Adrenal gland (tissue), 12 donors: Measurements from ENCODE around the gene CEP170. TPM values are rescaled to one million over a fixed set of nuclear protein-coding genes. Genes with fewer than 3 reads are reported as not detected.

ENCODE experiments used
- DNase-seq, 7 donors: peaks; one replicate each; pipeline ENCODE4 v3.0.0-alpha.2; 2019 to 2020
- H3K27ac ChIP-seq, 5 donors: fragments of 200-600 bp; sonication (generic) in 4 of 5; 1 replicate in 3 of 5; 2 replicates in 2 of 5; pipeline versions ENCODE4 v1.5.1 to v1.8.0; 2016 to 2020; ENCODE audit warnings: mild to moderate bottlenecking in 1 of 5
- H3K27me3 ChIP-seq: fragments of 200-600 bp; 2 replicates; pipeline ENCODE4 v1.8.0; 2021
- H3K36me3 ChIP-seq, 2 donors: fragments of 200-600 bp; replicated peaks in 1 of 2; 1 replicate in 1 of 2; 2 replicates in 1 of 2; pipeline versions ENCODE4 v1.5.1 to v1.8.0; 2018 to 2022
- H3K4me1 ChIP-seq, 2 donors: fragments of 200-600 bp; replicated peaks in 1 of 2; 1 replicate in 1 of 2; 2 replicates in 1 of 2; pipeline versions ENCODE4 v1.5.1 to v1.8.0; 2018 to 2021
- H3K4me3 ChIP-seq, 4 donors: fragments of 200-600 bp; sonication (generic) in 3 of 4; one replicate each; pipeline ENCODE4 v1.5.1; 2016 to 2018
- H3K9me3 ChIP-seq, 3 donors: fragments of 200-600 bp; sonication (generic) in 1 of 3; replicated peaks in 1 of 3; 1 replicate in 2 of 3; 2 replicates in 1 of 3; pipeline versions ENCODE4 v1.5.1 to v1.8.0; 2016 to 2021
- POLR2A ChIP-seq, 2 donors: fragments of 450-650 bp; IDR thresholded peaks; one replicate each; pipeline ENCODE4 v1.6.1; 2017; ENCODE audit warnings: antibody characterized with exemption in 2 of 2, mild to moderate bottlenecking in 2 of 2, moderate library complexity in 1 of 2
- WGBS, 4 donors: extraction: QIAGEN DNeasy Blood & Tissue Kit in 2 of 4; methylation state at CpG; one replicate each; pipeline versions ENCODE4 v1.1.5 to v1.1.7; 2013 to 2017; 5-methylcytosine and 5-hydroxymethylcytosine counted together
- intact Hi-C, 2 donors: fragments of 100-400 bp; cut with DNase I; formaldehyde crosslinking; loops; one replicate each; pipeline versions ENCODE4 v1.14.1 to v1.15.0; 2022 to 2023
- polyA plus RNA-seq, 3 donors: library from polyadenylated mRNA; stranded (reverse); fragments of 200-250 nt in 2 of 3; fragments of 350-450 nt in 1 of 3; fragmentation: Illumina TruSeq in 1 of 3; extraction: RNeasy Lipid Tissue Mini Kit (QIAGEN cat#74804) in 1 of 3; gene quantifications; one replicate each; pipeline ENCODE4 v1.2.3, GENCODE V29; 2013 to 2014
- total RNA-seq, 9 donors: library from RNA; depleted of rRNA in 4 of 9; stranded (reverse); fragments of >200 nt in 4 of 9; fragments of 120-200 nt in 1 of 9; fragmentation: NEBNext Ultra II Directional in 1 of 9; extraction: Animal tissue kit (Norgen Biotek cat#: 25700) in 1 of 9; gene quantifications; one replicate each; pipeline versions ENCODE4 v1.1.0 to v1.2.4, GENCODE V29; 2013 to 2023
- TF ChIP-seq, protein P1 (sequence below), 6 experiments: fragments of 450-650 bp in 4 of 6; fragments of 200-600 bp in 2 of 6; sonication (generic) in 1 of 6; IDR thresholded peaks; 1 replicate in 5 of 6; 2 replicates in 1 of 6; pipeline versions ENCODE4 v1.5.1 to v1.8.0; 2016 to 2021; ENCODE audit warnings: antibody characterized with exemption in 6 of 6, mild to moderate bottlenecking in 2 of 6, moderate library complexity in 1 of 6
- donor health status: healthy with polysubstance abuse.
- donor health status: Bipolar disorder and iron deficiency.
- donor health status: DM: yes; HTN: yes; CAD: no.
- donor health status: DM: no; HTN: no; CAD: no.
- donor health status: DM: no; HTN: no; CAD: no.
- donor health status: DM: yes; HTN: yes; CAD: no.

CEP170 gene
- total and polyA plus RNA-seq, 12 donors, result 15.5 to 56.2 (median 35.9) TPM

DNA sequence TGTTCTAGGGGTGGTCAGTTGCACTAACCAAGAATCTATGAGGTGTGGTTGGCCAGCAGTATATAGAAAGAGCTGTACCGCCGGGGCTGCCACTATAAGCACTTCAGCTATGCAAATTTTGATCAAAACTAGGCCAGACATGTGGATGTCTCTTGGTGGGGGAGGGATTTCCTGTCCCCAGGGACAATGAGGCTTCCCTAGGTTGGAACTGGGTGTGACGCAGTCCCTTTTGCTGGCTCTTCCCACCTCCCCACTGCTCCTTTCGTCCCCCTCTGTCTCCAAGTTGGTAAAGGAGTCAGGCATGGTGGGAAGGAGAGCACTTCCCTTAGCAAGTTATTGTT is 14.3 kb upstream of the CEP170 start:
- 86 to 98% (median 95%) methylated on average over 4 of the region's 4 CpGs for WGBS, 4 donors
- intact Hi-C loops, result no loop called here
- Histone ChIP-seq H3K27ac (peak overlapping the region in 3 of 5 donors; percentile 56 to 62 (median 58)), H3K9me3 (no peaks in the 10 kb centered on the region), H3K4me3 (no peak overlapping the region), H3K36me3 (peaks cover 0 to 6% of the 10 kb centered on the region in 2 donors), H3K27me3 (no peaks in the 10 kb centered on the region), H3K4me1 (peaks cover 8 to 42% of the 10 kb centered on the region in 2 donors)
- TF ChIP-seq, protein P1, sequence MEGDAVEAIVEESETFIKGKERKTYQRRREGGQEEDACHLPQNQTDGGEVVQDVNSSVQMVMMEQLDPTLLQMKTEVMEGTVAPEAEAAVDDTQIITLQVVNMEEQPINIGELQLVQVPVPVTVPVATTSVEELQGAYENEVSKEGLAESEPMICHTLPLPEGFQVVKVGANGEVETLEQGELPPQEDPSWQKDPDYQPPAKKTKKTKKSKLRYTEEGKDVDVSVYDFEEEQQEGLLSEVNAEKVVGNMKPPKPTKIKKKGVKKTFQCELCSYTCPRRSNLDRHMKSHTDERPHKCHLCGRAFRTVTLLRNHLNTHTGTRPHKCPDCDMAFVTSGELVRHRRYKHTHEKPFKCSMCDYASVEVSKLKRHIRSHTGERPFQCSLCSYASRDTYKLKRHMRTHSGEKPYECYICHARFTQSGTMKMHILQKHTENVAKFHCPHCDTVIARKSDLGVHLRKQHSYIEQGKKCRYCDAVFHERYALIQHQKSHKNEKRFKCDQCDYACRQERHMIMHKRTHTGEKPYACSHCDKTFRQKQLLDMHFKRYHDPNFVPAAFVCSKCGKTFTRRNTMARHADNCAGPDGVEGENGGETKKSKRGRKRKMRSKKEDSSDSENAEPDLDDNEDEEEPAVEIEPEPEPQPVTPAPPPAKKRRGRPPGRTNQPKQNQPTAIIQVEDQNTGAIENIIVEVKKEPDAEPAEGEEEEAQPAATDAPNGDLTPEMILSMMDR (IDR thresholded peaks at IDR 0.05), result no peak
- TF ChIP-seq POLR2A (IDR thresholded peaks at IDR 0.05), result no peak
- no peak for DNase-seq

DNA sequence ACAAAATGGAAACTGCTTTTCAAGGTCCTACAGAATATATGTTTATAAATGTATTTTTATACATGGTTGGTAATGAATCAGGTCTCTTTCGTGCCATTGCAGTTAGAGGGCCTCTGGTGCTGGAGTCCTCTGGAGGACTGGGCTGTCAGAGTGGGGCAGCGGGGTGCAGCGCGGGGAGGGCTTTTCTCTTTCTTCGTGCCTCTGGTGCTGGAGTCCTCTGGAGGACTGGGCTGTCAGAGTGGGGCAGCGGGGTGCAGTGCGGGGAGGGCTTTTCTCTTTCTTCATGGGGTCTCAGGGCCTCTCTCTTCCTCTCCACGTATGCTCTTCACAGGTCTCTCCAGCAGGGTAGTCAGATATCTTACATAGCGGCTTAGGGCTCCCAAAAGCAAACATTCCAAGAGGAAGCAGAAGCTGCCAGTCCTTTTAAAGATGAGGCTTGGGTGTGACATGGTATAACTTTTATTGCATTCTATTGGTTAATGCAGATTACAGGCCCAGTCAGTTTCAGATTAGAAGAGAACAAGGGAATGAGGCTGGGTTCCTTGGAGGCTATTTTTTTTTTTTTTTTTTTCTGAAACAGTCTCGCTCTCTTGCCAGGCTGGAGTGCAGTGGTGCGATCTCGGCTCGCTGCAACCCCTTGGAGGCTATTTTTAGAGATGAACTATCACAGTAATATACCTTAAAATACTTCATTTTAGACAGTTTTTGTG is 13.8 kb upstream of the CEP170 start:
- Histone ChIP-seq H3K27ac (peak overlapping the region; percentile 17 to 69 (median 58)), H3K4me1 (peaks cover 8 to 48% of the 10 kb centered on the region in 2 donors), H3K4me3 (no peak overlapping the region), H3K9me3 (no peaks in the 10 kb centered on the region), H3K36me3 (peaks cover 0 to 6% of the 10 kb centered on the region in 2 donors), H3K27me3 (no peaks in the 10 kb centered on the region)
- WGBS, 4 donors, result 76 to 84% (median 84%) methylated on average over 11 to 13 of the region's 13 CpGs
- intact Hi-C loops, result no loop called here
- peak in 1 of 7 donors; percentile 49 for DNase-seq
- TF ChIP-seq POLR2A (IDR thresholded peaks at IDR 0.05), result no peak
- TF ChIP-seq, protein P1 (IDR thresholded peaks at IDR 0.05), result no peak

DNA sequence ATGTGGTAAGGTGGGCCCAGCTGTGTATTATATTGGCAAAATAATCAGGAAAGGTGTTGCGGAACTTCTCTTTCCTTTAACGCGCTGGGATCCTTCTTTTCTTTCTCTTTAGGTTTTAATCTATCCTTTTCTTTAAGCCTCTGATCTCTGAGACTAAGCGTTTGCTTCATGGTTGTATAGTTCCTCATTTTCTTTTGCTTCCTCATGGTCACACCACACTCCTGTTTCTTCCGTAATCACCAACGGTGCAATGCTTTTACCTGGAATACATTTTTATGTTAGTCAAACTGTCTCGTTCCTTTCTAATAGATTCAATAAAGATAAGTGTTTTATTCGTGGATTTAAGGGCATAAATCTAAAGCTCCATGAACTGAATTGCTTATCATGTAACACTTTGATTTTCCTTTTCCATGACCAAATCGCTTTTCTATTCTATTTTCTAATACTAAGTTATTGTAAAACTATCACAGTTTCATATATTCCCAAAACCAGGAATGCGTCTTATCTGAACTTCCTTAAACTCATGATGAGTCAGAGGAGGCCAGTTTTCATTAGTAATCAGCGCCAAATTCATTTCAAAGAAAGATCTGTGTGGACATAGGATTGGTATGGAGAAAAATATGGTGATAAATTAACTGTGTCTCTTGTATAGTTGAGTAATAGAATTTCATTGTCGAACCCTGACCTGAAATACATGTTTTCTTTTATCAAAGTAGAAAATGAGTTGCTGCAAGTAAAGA is 13.0 kb upstream of the CEP170 start:
- no peaks in the 10 kb centered on the region for H3K9me3 ChIP-seq
- intact Hi-C loops, result no loop called here
- peaks cover 8 to 51% of the 10 kb centered on the region in 2 donors for H3K4me1 ChIP-seq
- H3K4me3 ChIP-seq, result peak overlapping the region in 1 of 4 donors; percentile 1
- H3K27me3 ChIP-seq, result no peaks in the 10 kb centered on the region
- peak overlapping the region; percentile 47 to 70 (median 58) for H3K27ac ChIP-seq
- WGBS, 4 donors, result 39 to 47% (median 43%) methylated on average over 12 of the region's 12 CpGs
- H3K36me3 ChIP-seq, result peaks cover 0 to 6% of the 10 kb centered on the region in 2 donors
- TF ChIP-seq, protein P1 (IDR thresholded peaks at IDR 0.05), result no peak
- no peak for TF ChIP-seq POLR2A (IDR thresholded peaks at IDR 0.05)
- no peak for DNase-seq

DNA sequence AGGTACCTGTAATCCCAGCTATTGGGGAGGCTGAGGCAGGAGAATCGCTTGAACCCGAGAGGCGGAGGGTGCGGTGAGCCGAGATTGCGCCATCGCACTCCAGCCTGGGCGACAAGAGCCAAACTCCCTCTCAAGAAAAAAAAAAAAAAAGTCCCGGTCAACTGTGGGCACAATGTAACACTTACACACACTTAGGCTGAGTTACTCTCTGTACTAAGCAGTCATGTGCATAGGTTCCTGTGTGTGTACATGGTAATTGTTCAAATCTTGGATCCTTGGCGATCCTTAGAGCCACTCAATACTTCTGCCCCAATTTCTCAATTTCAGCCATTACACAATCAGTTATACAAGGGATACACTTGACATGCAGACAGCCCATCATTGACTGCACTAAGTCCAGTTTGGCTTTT is 12.4 kb upstream of the CEP170 start:
- TF ChIP-seq, protein P1 (IDR thresholded peaks at IDR 0.05), result no peak
- no peak for TF ChIP-seq POLR2A (IDR thresholded peaks at IDR 0.05)
- peak in 1 of 7 donors; percentile 53 for DNase-seq
- Histone ChIP-seq H3K9me3 (no peaks in the 10 kb centered on the region), H3K27ac (peak overlapping the region in 3 of 5 donors; percentile 56 to 70 (median 58)), H3K27me3 (no peaks in the 10 kb centered on the region), H3K4me3 (peak overlapping the region in 1 of 4 donors; percentile 1), H3K36me3 (peaks cover 0 to 6% of the 10 kb centered on the region in 2 donors), H3K4me1 (peaks cover 8 to 51% of the 10 kb centered on the region in 2 donors)
- WGBS, 4 donors, result 72 to 91% (median 81%) methylated on average over 10 of the region's 10 CpGs
- intact Hi-C loops, result no loop called here
